Neural cell (in vitro differentiated cells): Measurements from ENCODE around the gene CDC40. TPM values are rescaled to one million over a fixed set of nuclear protein-coding genes. Genes with fewer than 3 reads are reported as not detected.
"Not testable (repeated sequence)": the region's sequence is repeated elsewhere in the genome, so short reads cannot be mapped to it uniquely, and the experiment has no call there.

Source experiments
- H2AFZ ChIP-seq: fragments of 200-600, 300-800 bp; sonication (generic), shearing (Covaris generic); 2 replicates; pipeline ENCODE4 v1.6.0; 2014; ENCODE audit warnings: low read depth, mild to moderate bottlenecking, antibody characterized with exemption, low read length, moderate library complexity
- H3F3A ChIP-seq: fragments of 200-600 bp; shearing (Covaris generic); 2 replicates; pipeline ENCODE4 v1.6.1; 2016; ENCODE audit warnings: mild to moderate bottlenecking, moderate library complexity, mixed read lengths, antibody characterized with exemption, low read length; ENCODE audit not compliant: insufficient read depth, poor library complexity, severe bottlenecking
- H3K27ac ChIP-seq: fragments of 200-600, 300-800 bp; sonication (generic), shearing (Covaris generic); 2 replicates; pipeline ENCODE4 v1.5.1; 2014; ENCODE audit warnings: mild to moderate bottlenecking, low read length, moderate library complexity
- H3K27me3 ChIP-seq: fragments of 300-800, 200-600 bp; sonication (generic), shearing (Covaris generic); 2 replicates; pipeline ENCODE4 v1.6.0; 2014; ENCODE audit warnings: mild to moderate bottlenecking, low read depth, low read length, moderate library complexity; ENCODE audit not compliant: insufficient read depth
- H3K36me3 ChIP-seq: fragments of 300-800, 200-600 bp; sonication (generic), shearing (Covaris generic); 2 replicates; pipeline ENCODE4 v1.5.1; 2014; ENCODE audit warnings: mild to moderate bottlenecking, antibody characterized with exemption, low read length, moderate library complexity; ENCODE audit not compliant: insufficient read depth
- H3K4me2 ChIP-seq: fragments of 300-800, 200-600 bp; sonication (generic), shearing (Covaris generic); 2 replicates; pipeline ENCODE4 v1.6.0; 2014; ENCODE audit warnings: mild to moderate bottlenecking, low read length
- H3K4me3 ChIP-seq: fragments of 300-800, 200-600 bp; sonication (generic), shearing (Covaris generic); 2 replicates; pipeline ENCODE4 v1.5.1; 2014; ENCODE audit warnings: mild to moderate bottlenecking, low read length, moderate library complexity
- H3K79me2 ChIP-seq: fragments of 200-600 bp; shearing (Covaris generic); replicated peaks from 2 replicates; pipeline ENCODE4 v1.6.0; 2014; ENCODE audit warnings: mild to moderate bottlenecking, low read length, moderate library complexity; ENCODE audit not compliant: insufficient read depth
- H3K9ac ChIP-seq: fragments of 300-800, 200-600 bp; sonication (generic), shearing (Covaris generic); 2 replicates; pipeline ENCODE4 v1.6.1; 2016; ENCODE audit warnings: mild to moderate bottlenecking, low read length, mixed read lengths
- H3K9me2 ChIP-seq: fragments of 200-600 bp; shearing (Covaris generic); 2 replicates; pipeline ENCODE4 v1.6.1; 2016; ENCODE audit warnings: mild to moderate bottlenecking, low read length, mixed read lengths; ENCODE audit not compliant: insufficient read depth
- H3K9me3 ChIP-seq: fragments of 200-600, 300-800 bp; sonication (generic), shearing (Covaris generic); 2 replicates; pipeline ENCODE4 v1.6.1; 2016; ENCODE audit warnings: mild to moderate bottlenecking, mixed run types, low read length, moderate library complexity, mixed read lengths
- H4K20me1 ChIP-seq: fragments of 200-600 bp; shearing (Covaris generic); 2 replicates; pipeline ENCODE4 v1.6.1; 2016; ENCODE audit warnings: mild to moderate bottlenecking, mixed run types; ENCODE audit not compliant: insufficient read depth
- EP300 ChIP-seq: fragments of 450-650 bp; conservative IDR thresholded peaks from 2 replicates; pipeline ENCODE4 v1.6.1; 2014; ENCODE audit warnings: antibody characterized with exemption, mild to moderate bottlenecking, moderate library complexity; ENCODE audit not compliant: poor library complexity, severe bottlenecking
- EZH2 ChIP-seq: fragments of 200-600, 300-800 bp; shearing (Covaris generic), sonication (generic); IDR thresholded peaks from 2 replicates; pipeline ENCODE4 v1.6.1; 2014; ENCODE audit warnings: antibody characterized with exemption, low read length, borderline replicate concordance, mild to moderate bottlenecking; ENCODE audit not compliant: insufficient read depth, poor library complexity, severe bottlenecking
- MXI1 ChIP-seq: fragments of 450-650 bp; conservative IDR thresholded peaks from 2 replicates; pipeline ENCODE4 v1.6.1; 2014; ENCODE audit warnings: antibody characterized with exemption, mild to moderate bottlenecking; ENCODE audit not compliant: poor library complexity, severe bottlenecking
- POLR2AphosphoS5 ChIP-seq: IDR thresholded peaks from 2 replicates; pipeline ENCODE4 v1.6.1; 2012
- RAD21 ChIP-seq: fragments of 450-650 bp; conservative IDR thresholded peaks from 2 replicates; pipeline ENCODE4 v1.6.1; 2014; ENCODE audit warnings: antibody characterized with exemption, mild to moderate bottlenecking, moderate library complexity
- SMC3 ChIP-seq: fragments of 450-650 bp; conservative IDR thresholded peaks from 2 replicates; pipeline ENCODE4 v1.6.1; 2014; ENCODE audit warnings: antibody characterized with exemption, mild to moderate bottlenecking, moderate library complexity; ENCODE audit not compliant: poor library complexity
- TAF1 ChIP-seq: IDR thresholded peaks from 2 replicates; pipeline ENCODE4 v1.6.1; 2012; ENCODE audit warnings: low read depth
- polyA plus RNA-seq: library from polyadenylated mRNA; depleted of rRNA; stranded (reverse); fragments of >200 nt; gene quantifications from 2 replicates; pipeline ENCODE4 v1.2.3, GENCODE V29; 2014
- TF ChIP-seq, protein P1 (sequence below): IDR thresholded peaks from 2 replicates; pipeline ENCODE4 v1.6.1; 2012; ENCODE audit warnings: borderline replicate concordance

Gene CDC40
- polyA plus RNA-seq, 1 donor from 2014 or later = 22.9 TPM

DNA sequence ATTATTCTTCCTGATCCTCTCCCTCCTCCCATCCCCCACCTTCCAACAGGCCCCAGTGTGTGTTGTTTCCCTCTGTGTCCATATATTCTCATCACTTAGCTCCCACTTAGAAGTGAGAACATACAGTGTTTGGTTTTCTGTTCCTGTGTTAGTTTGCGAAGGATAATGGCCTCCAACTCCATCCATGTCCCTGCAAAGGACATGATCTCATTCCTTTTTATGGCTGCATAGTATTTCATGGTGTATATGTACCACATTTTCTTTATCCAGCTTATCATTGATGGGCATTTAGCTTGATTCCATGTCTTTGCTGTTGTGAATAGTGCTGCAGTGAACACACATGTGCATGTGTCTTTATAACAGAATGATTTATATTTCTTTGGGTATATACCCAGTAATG is 55.8 kb downstream of the CDC40 start:
- not testable (repeated sequence) for H3F3A ChIP-seq, H2AFZ ChIP-seq, H3K27me3 ChIP-seq, H3K27ac ChIP-seq, H3K9me2 ChIP-seq, H3K9ac ChIP-seq, H3K4me2 ChIP-seq, H4K20me1 ChIP-seq, H3K4me3 ChIP-seq, H3K36me3 ChIP-seq, H3K9me3 ChIP-seq, H3K79me2 ChIP-seq

DNA sequence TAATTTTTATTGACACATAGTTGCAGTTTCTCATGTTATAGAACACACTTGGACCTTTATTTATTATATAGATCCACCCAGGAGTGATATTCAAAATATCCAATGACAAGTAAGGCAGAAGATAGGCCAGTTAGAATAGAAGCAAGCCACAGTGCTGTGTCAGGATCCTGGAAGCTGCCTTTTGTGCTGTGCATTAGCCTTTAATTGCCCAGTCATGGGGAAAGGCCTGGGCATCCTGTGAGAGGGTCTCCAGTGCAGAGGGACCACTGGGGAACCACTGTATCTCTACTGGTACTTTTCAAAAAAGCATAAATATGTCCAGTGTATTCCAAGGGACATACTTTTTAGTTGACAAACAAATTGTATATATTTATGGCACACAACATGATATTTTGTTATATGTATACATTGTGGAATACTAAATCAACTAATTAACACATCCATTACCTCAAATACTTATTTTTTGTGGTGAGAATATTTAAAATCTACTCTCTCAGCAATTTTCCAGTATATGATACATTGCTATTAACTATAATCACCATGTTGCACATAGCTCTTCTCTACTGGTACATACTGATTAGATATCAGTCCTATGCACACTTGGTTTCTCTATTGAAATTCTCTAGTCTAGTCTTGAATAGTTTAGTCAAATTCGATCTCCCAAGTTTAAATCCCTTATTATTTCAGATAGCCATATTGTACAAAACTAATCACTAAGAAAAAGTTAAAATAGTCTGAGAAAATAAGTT is 59.5 kb downstream of the CDC40 start:
- H3K36me3 ChIP-seq = no peaks in the 10 kb centered on the region
- no peak overlapping the region for H3K4me3 ChIP-seq
- H3K79me2 ChIP-seq = no peaks in the 10 kb centered on the region
- no peak overlapping the region for H2AFZ ChIP-seq
- H3F3A ChIP-seq = no peaks in the 10 kb centered on the region
- TF ChIP-seq POLR2AphosphoS5 (no peak), SMC3 (no peak), RAD21 (no peak), EP300 (no peak), MXI1 (no peak), EZH2 (no peak), TAF1 (no peak)
- TF ChIP-seq, protein P1, sequence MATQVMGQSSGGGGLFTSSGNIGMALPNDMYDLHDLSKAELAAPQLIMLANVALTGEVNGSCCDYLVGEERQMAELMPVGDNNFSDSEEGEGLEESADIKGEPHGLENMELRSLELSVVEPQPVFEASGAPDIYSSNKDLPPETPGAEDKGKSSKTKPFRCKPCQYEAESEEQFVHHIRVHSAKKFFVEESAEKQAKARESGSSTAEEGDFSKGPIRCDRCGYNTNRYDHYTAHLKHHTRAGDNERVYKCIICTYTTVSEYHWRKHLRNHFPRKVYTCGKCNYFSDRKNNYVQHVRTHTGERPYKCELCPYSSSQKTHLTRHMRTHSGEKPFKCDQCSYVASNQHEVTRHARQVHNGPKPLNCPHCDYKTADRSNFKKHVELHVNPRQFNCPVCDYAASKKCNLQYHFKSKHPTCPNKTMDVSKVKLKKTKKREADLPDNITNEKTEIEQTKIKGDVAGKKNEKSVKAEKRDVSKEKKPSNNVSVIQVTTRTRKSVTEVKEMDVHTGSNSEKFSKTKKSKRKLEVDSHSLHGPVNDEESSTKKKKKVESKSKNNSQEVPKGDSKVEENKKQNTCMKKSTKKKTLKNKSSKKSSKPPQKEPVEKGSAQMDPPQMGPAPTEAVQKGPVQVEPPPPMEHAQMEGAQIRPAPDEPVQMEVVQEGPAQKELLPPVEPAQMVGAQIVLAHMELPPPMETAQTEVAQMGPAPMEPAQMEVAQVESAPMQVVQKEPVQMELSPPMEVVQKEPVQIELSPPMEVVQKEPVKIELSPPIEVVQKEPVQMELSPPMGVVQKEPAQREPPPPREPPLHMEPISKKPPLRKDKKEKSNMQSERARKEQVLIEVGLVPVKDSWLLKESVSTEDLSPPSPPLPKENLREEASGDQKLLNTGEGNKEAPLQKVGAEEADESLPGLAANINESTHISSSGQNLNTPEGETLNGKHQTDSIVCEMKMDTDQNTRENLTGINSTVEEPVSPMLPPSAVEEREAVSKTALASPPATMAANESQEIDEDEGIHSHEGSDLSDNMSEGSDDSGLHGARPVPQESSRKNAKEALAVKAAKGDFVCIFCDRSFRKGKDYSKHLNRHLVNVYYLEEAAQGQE = no peak
- no peak overlapping the region for H3K27ac ChIP-seq
- no peak overlapping the region for H3K9ac ChIP-seq
- no peaks in the 10 kb centered on the region for H3K27me3 ChIP-seq
- no peak overlapping the region for H3K4me2 ChIP-seq
- H3K9me3 ChIP-seq = no peaks in the 10 kb centered on the region
- no peaks in the 10 kb centered on the region for H3K9me2 ChIP-seq
- no peaks in the 10 kb centered on the region for H4K20me1 ChIP-seq

DNA sequence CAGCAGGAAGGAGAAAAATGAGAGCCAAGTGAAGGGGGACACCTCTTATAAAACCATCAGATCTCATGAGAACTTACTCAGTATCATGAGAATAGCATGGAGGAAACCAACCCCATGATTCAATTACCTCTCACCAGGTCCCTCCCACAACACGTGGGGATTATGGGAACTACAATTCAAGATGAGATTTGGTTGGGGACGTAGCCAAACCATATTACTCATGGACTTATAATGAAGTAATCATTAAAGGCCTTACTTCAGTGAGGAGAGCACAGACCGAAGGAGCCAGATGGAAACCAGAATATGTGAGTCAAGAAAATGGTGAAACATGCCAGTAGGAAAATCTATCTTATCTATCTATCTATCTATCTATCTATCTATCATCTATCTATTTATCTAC is 64.4 kb downstream of the CDC40 start:
- H3K27me3 ChIP-seq, H3K9ac ChIP-seq, H3F3A ChIP-seq, H3K27ac ChIP-seq, H3K9me2 ChIP-seq, H4K20me1 ChIP-seq, H3K4me3 ChIP-seq, H3K36me3 ChIP-seq, H3K79me2 ChIP-seq, H3K9me3 ChIP-seq, H2AFZ ChIP-seq, H3K4me2 ChIP-seq: not testable (repeated sequence)
